AG09309 (cell line): ENCODE results near the gene ADAM19.

Source experiments
- DNase-seq: peaks from one replicate; pipeline ENCODE4 v3.0.0-alpha.2; 2010; ENCODE audit warnings: low read depth
- H3K4me3 ChIP-seq: 2 replicates; pipeline ENCODE4 v1.5.1; 2011; ENCODE audit warnings: mild to moderate bottlenecking, low read depth, low read length, moderate library complexity; ENCODE audit not compliant: control insufficient read depth
- CTCF ChIP-seq: IDR thresholded peaks from 2 replicates; pipeline ENCODE4 v1.5.1; 2011; ENCODE audit warnings: mild to moderate bottlenecking, low read depth, low read length, inconsistent platforms; ENCODE audit not compliant: insufficient read depth, control insufficient read depth; ENCODE audit errors: missing control alignments

Gene ADAM19

GRCh38 chr5:157459715-157460599 is 115.6 kb downstream of the ADAM19 start, which contains the start of gene NIPAL4:
NIPAL4 (plus strand) TSS chr5:157460213; CDS start chr5:157460321, 108 bp downstream.
- peak within 1 kb of the TSS; percentile 50 for H3K4me3 ChIP-seq
- TF ChIP-seq CTCF, result no peak

GRCh38 chr5:157458835-157459234 is 116.7 kb downstream of the ADAM19 start:
- TF ChIP-seq CTCF, result no peak
- DNase-seq, result no peak
- no peak overlapping the region for H3K4me3 ChIP-seq

More at GRCh38 chr5:157459715-157460599, 115.6 kb downstream of the ADAM19 start, which contains the start of gene NIPAL4:
- no peak for DNase-seq

- no peak overlapping the region for H3K4me3 ChIP-seq
- DNase-seq, result no peak
- no peak for TF ChIP-seq CTCF
Observed at GRCh38 chr5:157457391-157457790, 118.2 kb downstream of the ADAM19 start.

- no peak overlapping the region for H3K4me3 ChIP-seq
- TF ChIP-seq CTCF, result no peak
- DNase-seq, result no peak
Observed at GRCh38 chr5:157456301-157456700, 119.3 kb downstream of the ADAM19 start.

- no peak for TF ChIP-seq CTCF
- no peak for DNase-seq
- no peak overlapping the region for H3K4me3 ChIP-seq
Observed at GRCh38 chr5:157455057-157455456, 120.5 kb downstream of the ADAM19 start.

- H3K4me3 ChIP-seq, result no peak overlapping the region
- no peak for DNase-seq
- TF ChIP-seq CTCF, result no peak
Observed at GRCh38 chr5:157454273-157454672, 121.3 kb downstream of the ADAM19 start.

- no peak for DNase-seq
- no peak overlapping the region for H3K4me3 ChIP-seq
- TF ChIP-seq CTCF, result no peak
Observed at GRCh38 chr5:157451806-157452205, 123.8 kb downstream of the ADAM19 start.
